Thyroid gland (tissue), 4 donors: ENCODE data around the gene PIF1. TPM values are rescaled to one million over a fixed set of nuclear protein-coding genes. Genes with fewer than 3 reads are reported as not detected.

Experiments used
- DNase-seq, 2 donors: peaks; one replicate each; pipeline ENCODE4 v3.0.0-alpha.2; 2019
- H3K27ac ChIP-seq, 3 donors: fragments of 200-600 bp; sonication (generic); 1 replicate in 2 of 3; 2 replicates in 1 of 3; pipeline ENCODE4 v1.5.1; 2016 to 2019; ENCODE audit warnings: mild to moderate bottlenecking in 1 of 3, moderate library complexity in 1 of 3
- H3K27me3 ChIP-seq: fragments of 200-600 bp; sonication (generic); one replicate; pipeline ENCODE4 v1.5.1; 2019
- H3K36me3 ChIP-seq, 2 donors: fragments of 200-600 bp; sonication (generic); one replicate each; pipeline ENCODE4 v1.5.1; 2016 to 2019
- H3K4me1 ChIP-seq, 2 donors: fragments of 200-600 bp; sonication (generic); one replicate each; pipeline ENCODE4 v1.5.1; 2017 to 2019
- H3K4me3 ChIP-seq, 3 donors: fragments of 200-600 bp; sonication (generic); replicated peaks in 1 of 3; 1 replicate in 2 of 3; 2 replicates in 1 of 3; pipeline ENCODE4 v1.5.1; 2016; ENCODE audit warnings: mild to moderate bottlenecking in 1 of 3
- H3K9me3 ChIP-seq: fragments of 200-600 bp; sonication (generic); one replicate; pipeline ENCODE4 v1.5.1; 2017
- POLR2A ChIP-seq, 2 donors: fragments of 450-650 bp; IDR thresholded peaks; one replicate each; pipeline ENCODE4 v1.6.1; 2017; ENCODE audit warnings: antibody characterized with exemption in 2 of 2, mild to moderate bottlenecking in 2 of 2, moderate library complexity in 1 of 2
- WGBS, 2 donors: methylation state at CpG; one replicate each; pipeline ENCODE4 v1.1.5; 2017; 5-methylcytosine and 5-hydroxymethylcytosine counted together
- intact Hi-C: fragments of 100-400 bp; cut with DNase I; formaldehyde crosslinking; loops from one replicate; pipeline ENCODE4 v1.15.1; 2023
- total RNA-seq, 4 donors: library from RNA; depleted of rRNA; stranded (reverse); fragments of >200 nt; gene quantifications; one replicate each; pipeline ENCODE4 v1.2.3, GENCODE V29; 2016
- TF ChIP-seq, protein P1 (sequence below), 6 experiments: fragments of 200-600 bp in 3 of 6; fragments of 450-650 bp in 3 of 6; sonication (generic) in 3 of 6; IDR thresholded peaks; one replicate each; pipeline ENCODE4 v1.5.1; 2016 to 2019; ENCODE audit warnings: antibody characterized with exemption in 6 of 6, mild to moderate bottlenecking in 2 of 6, inconsistent platforms in 1 of 6, moderate library complexity in 1 of 6

PIF1 gene
- total RNA-seq, 4 donors from 2014 or later: 0.33 to 1.1 (median 0.54) TPM; not detected in 1

DNA sequence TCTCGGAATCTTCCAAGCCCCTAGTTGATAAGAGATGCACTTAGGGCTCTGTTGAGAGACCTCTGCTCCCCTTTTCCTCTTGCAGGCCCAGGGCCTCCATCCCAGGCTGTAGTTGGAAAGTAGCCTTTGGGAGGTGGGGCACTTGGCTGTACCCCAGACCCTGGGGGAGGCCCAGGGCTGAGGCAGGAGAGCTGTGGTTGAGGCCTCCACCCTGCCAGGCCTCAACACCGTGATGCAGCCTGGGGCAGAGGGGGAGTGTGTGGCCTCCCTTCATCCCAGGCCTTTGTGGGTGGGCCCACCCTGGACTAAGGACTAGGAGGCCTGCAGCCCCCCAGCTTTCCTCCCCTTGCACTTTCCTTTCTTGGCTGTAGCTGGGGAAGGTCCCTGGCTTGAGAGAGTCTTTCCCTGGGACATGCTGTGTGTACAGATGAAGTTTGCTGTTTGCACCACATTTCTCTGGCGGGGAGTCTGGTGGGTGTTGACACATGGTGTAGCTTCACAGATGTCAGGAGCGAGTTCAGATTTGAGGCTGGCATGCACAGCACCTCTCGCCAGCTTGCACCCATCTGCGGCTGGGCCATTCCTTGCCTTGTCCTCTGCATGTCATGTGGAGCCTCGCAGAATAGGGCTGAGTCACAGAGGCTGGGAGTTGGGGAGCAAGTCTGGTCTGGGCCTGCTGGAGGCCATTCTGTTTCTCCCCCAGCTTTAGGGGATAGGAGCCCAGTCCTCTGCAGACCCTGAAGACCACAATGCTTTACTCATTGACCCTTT lies 29.9 kb upstream of the PIF1 start:
- H3K27ac ChIP-seq: peak overlapping the region in 2 of 3 donors; percentile 91 to 93
- no peak overlapping the region for H3K4me3 ChIP-seq
- H3K4me1 ChIP-seq: peaks cover 59 to 91% of the 10 kb centered on the region in 2 donors
- no peaks in the 10 kb centered on the region for H3K9me3 ChIP-seq
- 93 to 95% methylated on average over 2 to 5 of the region's 7 CpGs for WGBS, 2 donors
- intact Hi-C loops: no loop called here
- no peak for TF ChIP-seq POLR2A (IDR thresholded peaks at IDR 0.05)
- TF ChIP-seq, protein P1, sequence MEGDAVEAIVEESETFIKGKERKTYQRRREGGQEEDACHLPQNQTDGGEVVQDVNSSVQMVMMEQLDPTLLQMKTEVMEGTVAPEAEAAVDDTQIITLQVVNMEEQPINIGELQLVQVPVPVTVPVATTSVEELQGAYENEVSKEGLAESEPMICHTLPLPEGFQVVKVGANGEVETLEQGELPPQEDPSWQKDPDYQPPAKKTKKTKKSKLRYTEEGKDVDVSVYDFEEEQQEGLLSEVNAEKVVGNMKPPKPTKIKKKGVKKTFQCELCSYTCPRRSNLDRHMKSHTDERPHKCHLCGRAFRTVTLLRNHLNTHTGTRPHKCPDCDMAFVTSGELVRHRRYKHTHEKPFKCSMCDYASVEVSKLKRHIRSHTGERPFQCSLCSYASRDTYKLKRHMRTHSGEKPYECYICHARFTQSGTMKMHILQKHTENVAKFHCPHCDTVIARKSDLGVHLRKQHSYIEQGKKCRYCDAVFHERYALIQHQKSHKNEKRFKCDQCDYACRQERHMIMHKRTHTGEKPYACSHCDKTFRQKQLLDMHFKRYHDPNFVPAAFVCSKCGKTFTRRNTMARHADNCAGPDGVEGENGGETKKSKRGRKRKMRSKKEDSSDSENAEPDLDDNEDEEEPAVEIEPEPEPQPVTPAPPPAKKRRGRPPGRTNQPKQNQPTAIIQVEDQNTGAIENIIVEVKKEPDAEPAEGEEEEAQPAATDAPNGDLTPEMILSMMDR (IDR thresholded peaks at IDR 0.05): no peak
- H3K36me3 ChIP-seq: peaks cover 21 to 36% of the 10 kb centered on the region in 2 donors
- DNase-seq: no peak
- H3K27me3 ChIP-seq: no peaks in the 10 kb centered on the region

DNA sequence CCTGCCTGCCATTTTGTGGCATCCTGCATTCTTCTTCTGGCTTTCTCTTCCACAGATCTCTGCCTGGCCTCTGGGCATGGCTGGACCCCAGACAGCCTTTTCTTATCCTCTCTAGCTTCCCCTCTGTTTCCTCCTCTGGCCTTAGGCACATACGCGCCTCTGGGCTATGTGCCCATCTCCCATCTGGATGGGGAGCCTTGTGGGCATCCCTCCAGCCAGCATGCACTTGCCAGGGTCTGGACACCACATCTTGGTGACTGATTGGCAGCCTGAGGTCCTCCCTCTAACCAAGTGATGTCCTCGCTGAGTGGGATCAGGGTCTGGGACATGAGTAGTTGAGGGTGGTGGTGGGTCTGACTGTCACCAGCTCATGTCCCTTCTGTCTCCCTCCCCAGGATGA lies 29.1 kb upstream of the PIF1 start:
- peaks cover 19 to 36% of the 10 kb centered on the region in 2 donors for H3K36me3 ChIP-seq
- no peaks in the 10 kb centered on the region for H3K9me3 ChIP-seq
- intact Hi-C loops: no loop called here
- H3K4me1 ChIP-seq: peaks cover 68 to 99% of the 10 kb centered on the region in 2 donors
- no peak overlapping the region for H3K4me3 ChIP-seq
- 77 to 98% methylated on average over 3 of the region's 3 CpGs for WGBS, 2 donors
- no peak for DNase-seq
- TF ChIP-seq, protein P1 (IDR thresholded peaks at IDR 0.05): no peak
- TF ChIP-seq POLR2A (IDR thresholded peaks at IDR 0.05): no peak
- no peaks in the 10 kb centered on the region for H3K27me3 ChIP-seq
- peak overlapping the region in 2 of 3 donors; percentile 91 to 93 for H3K27ac ChIP-seq

- no peaks in the 10 kb centered on the region for H3K9me3 ChIP-seq
- TF ChIP-seq, protein P1 (IDR thresholded peaks at IDR 0.05): no peak
- TF ChIP-seq POLR2A (IDR thresholded peaks at IDR 0.05): no peak
- peaks cover 69 to 100% of the 10 kb centered on the region in 2 donors for H3K4me1 ChIP-seq
- H3K36me3 ChIP-seq: peaks cover 19 to 41% of the 10 kb centered on the region in 2 donors
- peak overlapping the region; percentile 39 to 93 (median 91) for H3K27ac ChIP-seq
- 50 to 56% methylated on average over 2 to 4 of the region's 4 CpGs for WGBS, 2 donors
- no peak overlapping the region for H3K4me3 ChIP-seq
- intact Hi-C loops: no loop called here
- DNase-seq: peak; percentile 52 to 67
- H3K27me3 ChIP-seq: no peaks in the 10 kb centered on the region
Observed at GRCh38 chr15:64854041-64854440, 28.6 kb upstream of the PIF1 start.

DNA sequence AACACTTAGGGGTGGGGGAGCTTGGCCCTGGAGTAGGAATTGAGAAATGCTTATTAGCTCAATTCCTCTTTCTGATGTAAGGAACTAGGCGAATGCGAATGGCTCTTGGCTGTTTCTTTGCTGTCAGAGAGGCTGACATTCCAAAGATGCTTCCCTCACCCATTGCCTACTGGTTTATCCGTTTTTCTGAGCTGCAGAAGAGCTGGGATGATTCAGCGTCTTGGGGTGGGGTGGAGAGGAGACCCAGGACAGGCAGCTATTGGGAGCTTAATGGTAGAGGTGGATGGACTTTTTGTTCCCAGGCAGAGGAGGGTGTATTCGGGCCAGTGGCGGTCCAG lies 26.0 kb upstream of the PIF1 start:
- Histone ChIP-seq H3K27me3 (no peaks in the 10 kb centered on the region), H3K4me3 (no peak overlapping the region), H3K36me3 (peaks cover 19 to 47% of the 10 kb centered on the region in 2 donors), H3K9me3 (no peaks in the 10 kb centered on the region), H3K27ac (peak overlapping the region; percentile 32 to 93 (median 91)), H3K4me1 (peaks cover 76 to 100% of the 10 kb centered on the region in 2 donors)
- TF ChIP-seq POLR2A (IDR thresholded peaks at IDR 0.05): no peak
- TF ChIP-seq, protein P1 (IDR thresholded peaks at IDR 0.05): no peak
- intact Hi-C loops: no loop called here
- 68 to 73% methylated on average over 6 of the region's 6 CpGs for WGBS, 2 donors
- DNase-seq: no peak

- Histone ChIP-seq H3K4me1 (peaks cover 76 to 100% of the 10 kb centered on the region in 2 donors), H3K27me3 (no peaks in the 10 kb centered on the region), H3K9me3 (no peaks in the 10 kb centered on the region), H3K27ac (peak overlapping the region; percentile 30 to 93 (median 91)), H3K36me3 (peaks cover 19 to 45% of the 10 kb centered on the region in 2 donors), H3K4me3 (no peak overlapping the region)
- DNase-seq: peak in 1 of 2 donors; percentile 20
- intact Hi-C loops: no loop called here
- WGBS, 2 donors: 59 to 73% methylated on average over 4 of the region's 4 CpGs
- TF ChIP-seq, protein P1 (IDR thresholded peaks at IDR 0.05): no peak
- TF ChIP-seq POLR2A (IDR thresholded peaks at IDR 0.05): peak in 1 of 2 donors; percentile 13
Observed at GRCh38 chr15:64850778-64851502, 25.5 kb upstream of the PIF1 start.
